AG09319 (cell line): Measurements from ENCODE around the gene MFSD6.

Source experiments
- DNase-seq: peaks from one replicate; pipeline ENCODE4 v3.0.0-alpha.2; 2010; ENCODE audit warnings: low read depth; ENCODE audit errors: extremely low read depth
- CTCF ChIP-seq: IDR thresholded peaks from 2 replicates; pipeline ENCODE4 v1.5.1; 2011; ENCODE audit warnings: low read depth, mild to moderate bottlenecking, inconsistent platforms, low read length, moderate library complexity

The MFSD6 gene

GRCh38 chr2:190527918-190528317, 119.8 kb downstream of the MFSD6 start:
- TF ChIP-seq CTCF: no peak
- DNase-seq: no peak

GRCh38 chr2:190528521-190529001, 120.4 kb downstream of the MFSD6 start:
- no peak for TF ChIP-seq CTCF
- DNase-seq: no peak

- DNase-seq: no peak
- no peak for TF ChIP-seq CTCF
Measured at GRCh38 chr2:190529486-190530247, 121.5 kb downstream of the MFSD6 start.

DNA sequence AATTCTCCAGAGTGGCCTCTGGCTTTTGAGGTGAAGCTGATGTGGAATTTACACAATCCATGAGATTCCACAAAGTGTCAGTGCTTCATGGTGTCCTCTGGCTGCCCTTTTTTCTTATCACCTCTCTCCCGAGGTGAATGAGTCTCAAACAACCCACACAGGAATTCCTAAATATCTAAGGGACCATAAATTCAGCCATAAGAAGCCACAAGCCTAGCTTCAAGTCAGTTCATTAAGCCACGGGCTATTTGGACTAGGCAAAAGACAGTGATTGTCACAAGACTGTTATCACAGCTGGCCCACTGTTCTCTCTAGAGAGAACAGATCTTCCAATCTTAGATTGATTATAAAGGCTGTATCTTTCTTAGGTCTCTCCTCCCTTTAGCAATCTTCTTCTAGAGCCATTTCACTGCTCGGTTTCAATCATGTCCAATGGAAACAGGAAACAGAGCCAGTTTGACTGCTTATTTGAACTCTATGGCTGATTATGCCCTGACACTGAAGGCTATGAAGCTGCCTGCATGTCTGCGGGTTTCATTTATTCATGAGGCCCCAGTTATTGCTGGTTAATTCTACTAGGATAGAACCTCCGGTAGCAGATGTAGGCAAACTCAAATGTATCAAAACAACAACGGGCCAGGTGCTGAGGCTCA, 122.2 kb downstream of the MFSD6 start:
- no peak for DNase-seq

DNA sequence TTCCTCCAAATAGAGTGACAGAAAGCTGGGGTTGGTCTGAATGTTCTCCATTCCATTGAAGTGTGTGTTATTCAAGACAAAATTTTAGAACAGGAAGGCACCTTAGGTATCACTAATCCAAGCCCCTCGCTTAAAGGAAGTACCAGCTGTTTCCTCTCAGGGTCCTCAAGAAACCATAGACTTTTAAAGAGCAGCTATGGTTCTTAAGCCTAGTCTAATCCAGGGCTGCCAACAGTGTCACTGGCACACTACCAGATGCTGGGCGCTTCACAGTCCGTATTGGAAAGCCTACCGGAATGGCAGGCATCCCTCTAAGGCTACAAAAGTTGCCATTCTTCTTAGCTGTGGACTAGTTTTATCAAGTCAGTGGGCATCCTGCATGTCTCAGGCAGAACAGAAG, 124.4 kb downstream of the MFSD6 start:
- TF ChIP-seq CTCF: no peak

More for the DNA sequence above, 122.2 kb downstream of the MFSD6 start:
- TF ChIP-seq CTCF: no peak

GRCh38 chr2:190533175-190533967, 125.2 kb downstream of the MFSD6 start:
- TF ChIP-seq CTCF: no peak
- no peak for DNase-seq

More for the DNA sequence above, 124.4 kb downstream of the MFSD6 start:
- DNase-seq: no peak
